Endothelial cell of umbilical vein (primary cell): ENCODE data around the gene SVIL. TPM values are rescaled to one million over a fixed set of nuclear protein-coding genes. Genes with fewer than 3 reads are reported as not detected.

ENCODE experiments used
- BruUV-seq: library from RNA; stranded (reverse); fragments of 400-500 nt; replicated peaks from 2 replicates; lab custom pipeline; 2021; lab: Mats Ljungman, UMichigan
- CTCF ChIA-PET: fragments of 300-600, 350-600 bp; sonication (Branson Sonifier 250); formaldehyde crosslinking; loops from one replicate; lab custom pipeline; 2021; ENCODE audit warnings: antibody characterized with exemption, inconsistent platforms; lab: Charles Lee
- POLR2A ChIA-PET: fragments of 300-600, 350-600 bp; sonication (Branson Sonifier 250); formaldehyde crosslinking; loops from one replicate; lab custom pipeline; 2021; ENCODE audit warnings: antibody characterized with exemption, inconsistent platforms; lab: Charles Lee
- DNase-seq: peaks from one replicate; pipeline ENCODE4 v3.0.0-alpha.2; 2011; ENCODE audit warnings: low read depth, low spot score
- FAIRE-seq: peaks from 2 replicates; lab custom pipeline; 2011; peaks lifted over from hg19 to GRCh38; lab: Jason Lieb, UNC
- H2AFZ ChIP-seq: 2 replicates; pipeline ENCODE4 v1.6.0; 2012; ENCODE audit warnings: low read depth, low read length, control low read depth, inconsistent platforms
- H3K27ac ChIP-seq: 2 replicates; pipeline ENCODE4 v1.5.1; 2011; ENCODE audit warnings: low read depth, mild to moderate bottlenecking, control low read depth, low read length, moderate library complexity; ENCODE audit not compliant: insufficient read depth
- H3K27me3 ChIP-seq, 2 experiments: 2 replicates each; pipeline versions ENCODE4 v1.6.0 to v1.6.1; 2011; ENCODE audit warnings: low read length in 2 of 2, mixed read lengths in 1 of 2; ENCODE audit not compliant: control insufficient read depth in 2 of 2, insufficient read depth in 2 of 2
- H3K36me3 ChIP-seq, 2 experiments: 2 replicates in 1 of 2; 3 replicates in 1 of 2; pipeline ENCODE4 v1.5.1; 2011; ENCODE audit warnings: low read length in 2 of 2, mild to moderate bottlenecking in 1 of 2, moderate library complexity in 1 of 2; ENCODE audit not compliant: control insufficient read depth in 2 of 2, insufficient read depth in 2 of 2; ENCODE audit errors: extremely low read depth in 1 of 2
- H3K4me1 ChIP-seq: 3 replicates; pipeline ENCODE4 v1.5.1; 2011; ENCODE audit warnings: mild to moderate bottlenecking, low read length; ENCODE audit not compliant: control insufficient read depth, insufficient read depth; ENCODE audit errors: extremely low read depth
- H3K4me2 ChIP-seq: 2 replicates; pipeline ENCODE4 v1.6.1; 2011; ENCODE audit warnings: low read length, control low read depth, mixed read lengths; ENCODE audit not compliant: insufficient read depth
- H3K4me3 ChIP-seq, 3 experiments: fragments of 200-600 bp in 1 of 3; sonication (generic), shearing (Covaris generic) in 1 of 3; replicated peaks in 1 of 3; 2 replicates each; pipeline ENCODE4 v1.5.1; 2011 to 2016; ENCODE audit warnings: control low read depth in 3 of 3, low read length in 3 of 3, mild to moderate bottlenecking in 2 of 3, inconsistent platforms in 1 of 3, low read depth in 1 of 3, moderate library complexity in 1 of 3; ENCODE audit not compliant: insufficient read depth in 1 of 3
- H3K79me2 ChIP-seq: 2 replicates; pipeline ENCODE4 v1.6.0; 2012; ENCODE audit warnings: low read length, inconsistent platforms; ENCODE audit not compliant: control insufficient read depth, insufficient read depth
- H3K9ac ChIP-seq: replicated peaks from 2 replicates; pipeline ENCODE3; 2011; ENCODE audit warnings: low read length, control low read depth; ENCODE audit not compliant: insufficient read depth; ENCODE audit errors: extremely low read depth
- H3K9me1 ChIP-seq: replicated peaks from 3 replicates; pipeline ENCODE4 v1.6.0; 2011; ENCODE audit warnings: mild to moderate bottlenecking, low read length; ENCODE audit not compliant: control insufficient read depth, insufficient read depth; ENCODE audit errors: extremely low read depth
- H3K9me3 ChIP-seq: replicated peaks from 2 replicates; pipeline ENCODE4 v1.5.1; 2012; ENCODE audit warnings: low read length, inconsistent platforms; ENCODE audit not compliant: control insufficient read depth, insufficient read depth
- H4K20me1 ChIP-seq: replicated peaks from 2 replicates; pipeline ENCODE3; 2011; ENCODE audit warnings: mild to moderate bottlenecking, low read length; ENCODE audit not compliant: control insufficient read depth, insufficient read depth; ENCODE audit errors: extremely low read depth
- CTCF ChIP-seq, 2 donors: IDR thresholded peaks; 1 replicate in 1 of 2; 2 replicates in 1 of 2; pipeline ENCODE4 v1.5.1; 2011; ENCODE audit warnings: low read length in 2 of 2, mild to moderate bottlenecking in 2 of 2, moderate library complexity in 2 of 2, control low read depth in 1 of 2, inconsistent platforms in 1 of 2, low read depth in 1 of 2; ENCODE audit not compliant: insufficient read depth in 1 of 2; ENCODE audit errors: extremely low read depth in 1 of 2
- EZH2 ChIP-seq: IDR thresholded peaks from 2 replicates; pipeline ENCODE4 v1.6.1; 2012; ENCODE audit warnings: borderline replicate concordance, low read depth, mild to moderate bottlenecking, moderate library complexity, low read length, inconsistent platforms; ENCODE audit not compliant: severe bottlenecking
- FOS ChIP-seq: IDR thresholded peaks from 2 replicates; pipeline ENCODE4 v1.6.1; 2011; ENCODE audit warnings: mild to moderate bottlenecking, low read length, moderate library complexity, borderline replicate concordance; ENCODE audit not compliant: insufficient read depth
- GATA2 ChIP-seq: IDR thresholded peaks from 2 replicates; pipeline ENCODE4 v1.7.0; 2011; ENCODE audit warnings: low read depth, mild to moderate bottlenecking, moderate library complexity, mixed read lengths, low read length; ENCODE audit not compliant: insufficient read length, insufficient read depth
- JUN ChIP-seq: IDR thresholded peaks from 2 replicates; pipeline ENCODE4 v1.6.1; 2011; ENCODE audit warnings: borderline replicate concordance, low read depth; ENCODE audit not compliant: insufficient read length, insufficient read depth
- MAX ChIP-seq: IDR thresholded peaks from 2 replicates; pipeline ENCODE4 v1.6.1; 2011; ENCODE audit not compliant: insufficient read depth, insufficient read length
- MYC ChIP-seq: IDR thresholded peaks from one replicate; pipeline ENCODE4 v1.6.1; 2011; ENCODE audit warnings: mild to moderate bottlenecking, low read depth, low read length
- POLR2A ChIP-seq: IDR thresholded peaks from 2 replicates; pipeline ENCODE4 v1.6.1; 2012; ENCODE audit warnings: low read depth, mild to moderate bottlenecking, control low read depth, low read length
- POLR2AphosphoS5 ChIP-seq: IDR thresholded peaks from 2 replicates; pipeline ENCODE4 v1.6.1; 2012; ENCODE audit warnings: low read depth, mild to moderate bottlenecking, control low read depth, low read length, moderate library complexity; ENCODE audit not compliant: insufficient read depth
- dilution Hi-C: fragments of 300-500 bp; cut with MboI; formaldehyde crosslinking; loops from one replicate; pipeline ENCODE4 v1.15.0; 2019; ENCODE audit warnings: low sequenced_read_pairs; ENCODE audit not compliant: extremely low pct_ligation_motif_present
- intact Hi-C: fragments of 100-400 bp; cut with micrococcal nuclease; formaldehyde crosslinking; loops from one replicate; pipeline ENCODE4 v1.10.0; 2022
- polyA plus RNA-seq, 4 experiments: library from polyadenylated mRNA; depleted of rRNA in 3 of 4; stranded (reverse) in 3 of 4; unstranded in 1 of 4; fragments of >200 nt; gene quantifications; 2 replicates each; pipeline versions ENCODE4 v1.2.1 to v1.2.3, GENCODE V29; 2011 to 2012; ENCODE audit warnings: missing spikeins in 1 of 4
- total RNA-seq: library from RNA; stranded (reverse); gene quantifications from 2 replicates; pipeline ENCODE4 v1.2.3, GENCODE V29; 2021

Gene SVIL
- total and polyA plus RNA-seq, 2 donors (not counting 3 experiments of a cell fraction or from before 2014, with no cell fraction given): 22.6 to 70.7 TPM

- H3K79me2 ChIP-seq: no peaks in the 10 kb centered on the region
- peaks cover 2% of the 10 kb centered on the region for H3K9me3 ChIP-seq
- no peak for DNase-seq
- no peak for FAIRE-seq
- peaks cover 9% of the 10 kb centered on the region for H3K4me1 ChIP-seq
- H3K9me1 ChIP-seq: no peaks in the 10 kb centered on the region
- TF ChIP-seq EZH2 (no peak), POLR2A (no peak), POLR2AphosphoS5 (no peak), FOS (no peak), MYC (no peak), CTCF (IDR thresholded peaks at IDR 0.05; ENCODE audit: extremely low read depth in 1 of 2, insufficient read depth in 1 of 2, low read depth in 1 of 2, low read length in 2 of 2) (no peak), MAX (no peak), JUN (no peak), GATA2 (no peak)
- dilution Hi-C loops: no loop called here
- no peak overlapping the region for H3K4me2 ChIP-seq
- no peak overlapping the region for H3K9ac ChIP-seq
- H3K4me3 ChIP-seq: no peak overlapping the region
- H4K20me1 ChIP-seq: no peaks in the 10 kb centered on the region
- no TSS peak for BruUV-seq
- H3K36me3 ChIP-seq: peaks cover 2 to 6% of the 10 kb centered on the region in 2 experiments
- ChIA-PET POLR2A (no interaction called here), CTCF (no interaction called here)
- no peak overlapping the region for H2AFZ ChIP-seq
- H3K27ac ChIP-seq: no peak overlapping the region
- intact Hi-C loops: no loop called here
- no peaks in the 10 kb centered on the region for H3K27me3 ChIP-seq
Measured at GRCh38 chr10:29675984-29676383, 41.2 kb upstream of the SVIL start.
